Activated naive CD8-positive, alpha-beta T cell treated with anti-CD3 and anti-CD28 coated beads, Interleukin-2, amount 50 U/mL, for 24 hours (primary cell): ENCODE results near the gene DUSP28.

Source experiments
- ATAC-seq: fragments of 150-1000 bp; cut with Tn5 transposase; one replicate; pipeline ENCODE4 v1.10.0; 2021
- DNase-seq: peaks from one replicate; pipeline ENCODE4 v3.0.0; 2021
- H3K27ac Mint-ChIP-seq: one replicate; pipeline ENCODE4 v1.8.0; 2021; ENCODE audit warnings: mild to moderate bottlenecking, mixed read lengths
- H3K27me3 Mint-ChIP-seq: one replicate; pipeline ENCODE4 v1.8.0; 2021; ENCODE audit warnings: mixed read lengths
- H3K36me3 Mint-ChIP-seq: one replicate; pipeline ENCODE4 v1.8.0; 2021; ENCODE audit warnings: low read depth, mixed read lengths
- H3K4me1 Mint-ChIP-seq: one replicate; pipeline ENCODE4 v1.8.0; 2021; ENCODE audit warnings: mixed read lengths
- H3K4me3 Mint-ChIP-seq: one replicate; pipeline ENCODE4 v1.8.0; 2021; ENCODE audit warnings: mild to moderate bottlenecking, moderate library complexity, mixed read lengths
- H3K9me3 Mint-ChIP-seq: one replicate; pipeline ENCODE4 v1.8.0; 2021; ENCODE audit warnings: mixed read lengths

DUSP28 gene

DNA sequence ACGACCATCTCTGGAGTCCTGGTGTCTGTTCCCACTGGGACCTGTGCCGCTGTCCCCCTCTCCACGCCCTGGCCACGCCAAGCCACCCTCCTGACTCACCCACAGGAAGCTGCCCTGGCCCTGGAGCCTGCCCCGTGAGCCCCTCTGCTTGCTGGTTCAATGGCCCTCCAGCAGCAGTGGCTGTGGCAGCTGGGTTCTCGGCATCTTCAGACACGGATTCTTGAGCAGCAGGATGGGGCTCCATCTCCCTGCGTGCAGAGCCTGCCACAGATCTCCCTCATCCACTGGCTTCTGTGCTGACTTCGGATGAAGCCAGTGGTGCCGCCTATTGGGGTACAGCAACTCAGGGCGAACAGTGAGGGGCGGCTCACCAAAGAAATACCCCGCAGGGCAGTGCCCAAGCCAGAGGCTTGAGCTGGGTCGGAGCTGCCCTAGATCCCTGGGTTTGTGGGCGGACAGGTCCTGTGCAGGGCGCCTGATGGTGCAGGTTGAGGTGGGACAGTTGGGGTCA lies 40.3 kb downstream of the DUSP28 start:
- Mint-ChIP-seq H3K4me3 (no peak overlapping the region), H3K4me1 (no peaks in the 10 kb centered on the region), H3K36me3 (peaks cover 2% of the 10 kb centered on the region), H3K27ac (no peak overlapping the region), H3K9me3 (no peaks in the 10 kb centered on the region), H3K27me3 (no peaks in the 10 kb centered on the region)
- no peak for DNase-seq
- ATAC-seq, result no peak

DNA sequence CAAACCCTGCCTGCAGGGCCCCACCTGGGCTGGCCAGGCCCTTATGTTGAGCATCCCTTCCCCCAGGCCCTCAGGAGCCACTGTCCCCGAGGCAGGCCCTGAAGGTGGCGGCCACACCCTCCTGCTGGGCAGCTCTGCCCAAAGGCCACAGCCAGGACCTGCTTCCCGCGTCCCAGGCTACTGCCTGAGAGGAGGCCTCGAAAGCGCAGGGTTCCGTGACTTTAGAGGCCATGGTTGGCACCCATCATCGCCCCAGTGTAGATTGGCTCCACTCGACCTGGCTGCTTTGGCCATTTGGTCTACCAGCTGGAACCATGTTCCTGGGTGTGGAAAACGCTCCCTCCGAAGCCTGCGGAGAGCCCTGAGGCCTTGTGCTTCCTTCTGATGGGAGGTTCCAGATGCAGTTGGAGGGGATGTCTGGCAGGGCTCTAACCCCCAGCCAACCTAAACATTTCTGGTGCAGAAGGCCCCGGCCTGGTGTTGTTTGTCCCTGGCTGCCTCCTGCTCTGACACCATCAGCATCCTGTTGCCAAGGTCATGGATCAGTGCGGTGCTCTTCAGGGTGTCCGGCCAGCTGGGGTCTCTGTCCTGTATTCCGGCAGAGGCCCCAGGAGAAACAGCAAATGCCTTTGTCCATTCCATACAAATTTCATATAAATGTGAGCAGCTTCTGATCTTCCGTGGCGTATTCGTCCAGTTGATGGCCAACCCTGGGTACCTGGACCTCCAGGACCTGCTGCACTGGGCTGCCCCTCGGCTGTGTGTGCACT lies 41.1 kb downstream of the DUSP28 start:
- no peaks in the 10 kb centered on the region for H3K27me3 Mint-ChIP-seq
- no peak overlapping the region for H3K4me3 Mint-ChIP-seq
- H3K27ac Mint-ChIP-seq, result no peak overlapping the region
- no peak for DNase-seq
- ATAC-seq, result no peak
- H3K4me1 Mint-ChIP-seq, result no peaks in the 10 kb centered on the region
- no peaks in the 10 kb centered on the region for H3K9me3 Mint-ChIP-seq
- H3K36me3 Mint-ChIP-seq, result peaks cover 2% of the 10 kb centered on the region

DNA sequence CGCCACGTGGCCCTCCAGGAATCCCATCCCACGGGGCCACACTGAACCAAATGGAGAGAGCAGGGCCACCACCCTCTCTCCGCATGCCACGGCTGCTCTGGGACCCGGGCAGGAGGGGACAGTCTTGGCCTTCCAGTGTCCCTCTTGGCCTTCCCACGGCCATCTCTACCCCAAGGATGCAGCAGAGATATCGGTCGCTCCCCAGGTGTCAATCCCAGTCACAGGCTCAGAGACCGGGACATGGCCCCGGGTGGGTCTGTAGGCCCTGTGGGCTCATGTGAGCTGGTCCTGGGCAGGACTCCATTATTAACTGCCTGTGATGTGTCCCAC lies 41.6 kb downstream of the DUSP28 start:
- Mint-ChIP-seq H3K27me3 (no peaks in the 10 kb centered on the region), H3K4me3 (no peak overlapping the region), H3K4me1 (no peaks in the 10 kb centered on the region), H3K9me3 (no peaks in the 10 kb centered on the region), H3K36me3 (peaks cover 2% of the 10 kb centered on the region), H3K27ac (no peak overlapping the region)
- DNase-seq, result no peak
- ATAC-seq, result no peak

DNA sequence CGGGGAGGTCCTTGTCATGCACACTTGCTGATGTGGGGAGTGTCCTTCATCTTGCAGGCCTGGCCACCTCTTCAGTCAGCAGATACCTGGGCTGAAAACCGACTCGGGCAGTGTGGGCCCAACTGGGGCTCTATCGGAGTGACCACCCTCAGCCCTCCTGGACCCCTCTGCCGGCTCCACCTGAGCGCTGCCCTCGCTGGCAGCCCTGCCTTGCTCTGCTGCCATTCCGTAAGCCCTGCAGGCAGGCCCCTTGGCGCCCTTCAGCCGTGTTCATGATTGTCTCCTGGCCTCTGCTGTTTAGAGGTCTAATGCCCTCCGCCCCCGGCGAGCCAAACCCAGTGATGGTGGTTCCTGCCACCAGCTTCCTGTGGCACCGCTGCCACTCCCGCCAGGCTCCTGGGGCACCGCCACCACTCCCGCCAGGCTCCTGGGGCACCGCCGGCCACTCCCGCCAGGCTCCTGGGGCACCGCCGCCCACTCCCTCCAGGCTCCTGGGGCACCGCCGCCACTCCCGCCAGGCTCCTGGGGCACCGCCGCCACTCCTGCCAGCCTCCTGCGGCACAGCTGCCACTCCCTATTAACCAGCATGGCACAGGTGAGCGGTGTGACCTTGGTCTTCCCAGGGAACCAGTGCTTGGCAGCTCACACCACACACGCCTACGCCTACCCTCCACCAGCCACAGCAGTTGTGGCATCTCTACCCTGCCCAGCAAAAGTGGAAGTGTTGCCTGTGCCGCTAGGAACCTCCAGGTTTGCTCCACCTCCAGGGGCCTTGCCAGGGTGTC lies 42.3 kb downstream of the DUSP28 start:
- no peaks in the 10 kb centered on the region for H3K4me1 Mint-ChIP-seq
- no peak overlapping the region for H3K4me3 Mint-ChIP-seq
- no peak overlapping the region for H3K27ac Mint-ChIP-seq
- no peaks in the 10 kb centered on the region for H3K27me3 Mint-ChIP-seq
- DNase-seq (no peak), ATAC-seq (no peak)
- H3K9me3 Mint-ChIP-seq, result no peaks in the 10 kb centered on the region
- peaks cover 2% of the 10 kb centered on the region for H3K36me3 Mint-ChIP-seq

DNA sequence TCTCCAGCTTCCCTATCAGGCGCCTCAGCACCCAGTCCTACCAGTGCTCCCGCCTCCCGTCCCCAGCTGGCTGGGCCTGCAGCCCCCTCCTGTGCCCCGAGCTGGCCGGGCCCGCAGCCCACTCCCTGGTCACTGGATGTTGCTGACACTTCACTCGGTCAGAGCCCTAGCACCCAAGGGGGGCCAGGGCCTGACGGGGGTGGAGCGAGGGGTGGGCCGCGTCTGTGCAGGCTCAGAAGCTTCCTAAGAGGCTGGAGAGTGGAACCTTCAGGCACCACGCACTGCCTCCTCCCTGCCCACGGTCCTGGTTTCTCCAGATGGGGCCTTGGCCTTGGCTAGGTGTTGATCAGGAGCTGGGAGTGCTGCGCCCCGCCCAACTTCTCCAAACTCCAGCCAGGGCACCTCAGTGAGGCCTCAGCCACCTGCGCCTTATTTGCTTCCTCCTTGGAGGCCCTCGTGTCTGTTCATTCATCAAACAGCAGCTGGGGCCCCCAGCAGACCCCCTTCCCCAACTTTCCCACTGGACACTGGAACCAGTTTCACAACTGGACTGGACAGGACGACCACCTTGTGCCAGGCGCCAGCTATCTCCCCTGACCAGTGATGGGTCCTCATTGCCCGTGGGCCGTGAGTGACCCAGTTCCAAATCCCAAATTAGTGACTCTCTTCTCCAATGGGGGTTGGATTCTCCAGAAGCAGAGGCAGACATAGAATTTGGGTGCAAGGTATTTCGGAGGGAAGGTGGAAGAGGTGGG lies 43.1 kb downstream of the DUSP28 start:
- no peaks in the 10 kb centered on the region for H3K27me3 Mint-ChIP-seq
- H3K4me1 Mint-ChIP-seq, result no peaks in the 10 kb centered on the region
- no peaks in the 10 kb centered on the region for H3K9me3 Mint-ChIP-seq
- no peak overlapping the region for H3K4me3 Mint-ChIP-seq
- ATAC-seq (no peak), DNase-seq (no peak)
- no peak overlapping the region for H3K27ac Mint-ChIP-seq
- peaks cover 2% of the 10 kb centered on the region for H3K36me3 Mint-ChIP-seq

DNA sequence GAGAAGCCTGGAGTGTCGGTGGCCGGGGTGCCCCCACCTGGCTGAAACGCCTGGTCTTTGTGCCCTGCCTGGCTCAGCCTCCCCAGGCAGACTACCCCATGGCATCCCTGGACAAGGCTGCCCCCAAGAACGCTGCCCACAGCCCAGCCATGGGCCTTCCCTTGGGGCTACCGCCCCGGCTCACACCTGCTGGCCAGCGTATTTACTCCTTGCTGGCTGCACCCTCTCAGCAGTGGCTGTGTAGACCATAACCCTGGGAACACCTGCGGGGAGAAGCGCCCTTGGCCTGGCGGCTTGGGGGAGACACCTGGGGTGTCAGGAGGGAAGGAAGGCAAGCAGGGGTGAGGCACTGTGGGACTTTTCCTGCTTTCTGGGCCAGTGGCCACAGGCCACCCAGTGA lies 43.7 kb downstream of the DUSP28 start:
- Mint-ChIP-seq H3K9me3 (no peaks in the 10 kb centered on the region), H3K27ac (no peak overlapping the region), H3K36me3 (peaks cover 2% of the 10 kb centered on the region), H3K4me3 (no peak overlapping the region), H3K4me1 (no peaks in the 10 kb centered on the region), H3K27me3 (no peaks in the 10 kb centered on the region)
- no peak for DNase-seq
- peak; percentile 7 for ATAC-seq

DNA sequence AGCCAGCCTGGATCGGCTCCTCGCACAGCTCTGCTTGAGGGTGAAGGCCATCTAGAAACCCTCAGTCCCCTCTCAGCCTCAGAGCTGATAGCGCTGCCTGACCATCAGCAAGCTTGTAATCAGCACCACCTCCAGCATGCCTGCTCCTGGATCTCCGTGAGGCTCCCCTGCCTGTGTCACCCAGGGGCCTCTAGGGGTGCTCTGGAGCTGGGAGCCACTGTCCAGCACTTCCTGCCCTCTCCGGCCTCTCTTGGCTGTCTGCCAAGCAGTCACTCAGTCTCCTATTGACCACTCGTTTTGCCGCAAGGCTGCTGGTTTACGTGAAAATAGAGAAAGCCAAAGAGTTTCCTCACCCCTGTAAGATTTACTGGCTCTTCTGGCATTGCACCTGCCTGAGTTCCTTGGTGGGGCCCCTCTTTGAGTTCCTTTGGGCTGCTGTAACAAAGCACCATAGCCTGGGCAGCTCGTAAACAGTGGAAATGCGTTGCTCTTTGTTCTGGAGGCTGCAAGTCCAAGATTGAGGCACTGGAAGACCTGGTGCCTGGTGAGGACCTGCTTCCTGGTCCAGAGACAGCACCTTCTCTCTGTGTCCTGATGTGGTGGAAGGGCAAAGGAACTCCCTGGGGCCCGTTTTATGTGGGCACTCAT lies 44.3 kb downstream of the DUSP28 start:
- DNase-seq, result no peak
- H3K4me3 Mint-ChIP-seq, result no peak overlapping the region
- H3K9me3 Mint-ChIP-seq, result no peaks in the 10 kb centered on the region
- H3K27ac Mint-ChIP-seq, result no peak overlapping the region
- H3K36me3 Mint-ChIP-seq, result no peaks in the 10 kb centered on the region
- no peaks in the 10 kb centered on the region for H3K4me1 Mint-ChIP-seq
- no peak for ATAC-seq
- H3K27me3 Mint-ChIP-seq, result no peaks in the 10 kb centered on the region

DNA sequence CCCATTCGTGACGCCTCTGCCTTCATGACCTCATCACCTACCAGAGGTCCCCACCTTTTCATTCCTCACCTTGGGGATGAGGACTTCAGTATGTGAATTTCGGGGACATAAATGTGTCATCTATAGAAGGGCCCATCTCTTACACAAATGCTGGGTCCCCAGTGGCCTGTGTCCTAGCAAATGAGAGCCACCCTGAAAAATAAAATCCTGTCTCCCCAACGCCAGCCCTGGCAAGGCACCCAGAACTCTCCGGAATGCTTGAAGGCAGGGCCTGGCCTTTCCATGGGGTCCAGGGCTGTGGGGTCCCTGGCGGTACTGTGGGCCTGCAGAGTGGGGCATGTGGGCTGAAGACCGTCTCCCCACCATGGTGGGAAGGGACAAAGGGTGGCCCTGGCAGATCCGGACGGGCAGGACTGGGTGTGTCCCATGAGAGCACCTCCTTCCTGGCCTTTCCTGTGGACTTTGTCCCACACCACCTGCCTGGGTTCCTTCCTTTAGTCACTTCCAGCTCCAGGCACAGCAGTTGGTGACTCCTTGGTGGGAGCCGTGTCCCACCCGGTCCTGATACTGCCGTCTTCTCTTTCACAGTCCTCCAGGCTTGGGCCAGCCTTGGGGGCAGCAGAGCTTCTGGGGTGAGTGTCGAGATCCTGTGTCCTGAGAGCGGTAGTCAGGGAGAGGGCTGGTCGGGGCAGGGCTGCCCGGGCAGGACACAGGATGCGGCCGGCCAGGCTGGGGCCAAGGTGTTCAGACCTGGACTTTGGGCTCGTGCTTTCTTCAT lies 45.0 kb downstream of the DUSP28 start:
- Mint-ChIP-seq H3K36me3 (no peaks in the 10 kb centered on the region), H3K4me3 (no peak overlapping the region), H3K27ac (no peak overlapping the region), H3K27me3 (no peaks in the 10 kb centered on the region), H3K4me1 (no peaks in the 10 kb centered on the region), H3K9me3 (no peaks in the 10 kb centered on the region)
- no peak for ATAC-seq
- no peak for DNase-seq

DNA sequence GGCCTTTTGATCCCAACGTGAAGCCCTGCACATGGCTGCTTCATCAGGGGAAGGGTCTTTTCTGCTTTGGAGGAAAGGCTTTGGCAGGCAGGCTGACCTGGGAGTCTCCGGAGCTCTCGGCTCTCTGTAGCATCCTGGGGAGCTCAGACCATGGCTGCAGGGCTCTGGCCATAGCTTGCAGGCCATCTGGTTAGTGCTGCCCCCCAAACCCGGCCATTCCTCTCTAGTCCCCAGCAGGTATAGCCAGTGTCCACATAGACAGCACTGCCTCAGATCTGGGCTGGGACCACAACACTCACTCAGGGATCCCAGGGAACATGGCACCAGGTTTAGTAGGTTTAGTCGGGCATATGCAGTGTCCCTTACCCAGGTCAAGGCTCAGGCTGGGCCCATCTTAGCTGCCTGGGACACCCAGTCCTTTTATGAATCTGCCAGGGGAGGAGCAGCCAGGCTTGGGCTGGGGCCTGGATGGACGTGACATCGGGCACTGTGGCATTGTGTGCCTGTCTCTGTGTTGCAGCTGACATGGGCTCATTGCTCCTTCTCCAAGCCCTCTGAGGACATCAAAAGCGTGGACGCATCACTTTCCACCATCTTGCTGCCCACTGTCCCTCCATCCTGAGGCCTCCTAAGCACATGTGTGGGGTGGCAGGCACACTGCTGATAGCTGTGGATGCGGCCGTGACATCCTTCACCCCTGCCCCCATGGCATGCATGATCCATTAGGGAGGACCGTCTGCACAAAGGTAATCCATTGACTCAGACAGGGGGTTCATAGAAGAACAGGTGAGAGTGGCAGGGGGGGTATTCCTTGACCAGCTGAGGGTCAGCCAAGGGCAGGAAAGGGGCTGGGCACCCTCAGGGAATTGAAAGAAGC lies 45.9 kb downstream of the DUSP28 start:
- no peak for ATAC-seq
- Mint-ChIP-seq H3K27ac (no peak overlapping the region), H3K9me3 (no peaks in the 10 kb centered on the region), H3K27me3 (no peaks in the 10 kb centered on the region), H3K4me3 (no peak overlapping the region), H3K4me1 (no peaks in the 10 kb centered on the region), H3K36me3 (no peaks in the 10 kb centered on the region)
- no peak for DNase-seq

DNA sequence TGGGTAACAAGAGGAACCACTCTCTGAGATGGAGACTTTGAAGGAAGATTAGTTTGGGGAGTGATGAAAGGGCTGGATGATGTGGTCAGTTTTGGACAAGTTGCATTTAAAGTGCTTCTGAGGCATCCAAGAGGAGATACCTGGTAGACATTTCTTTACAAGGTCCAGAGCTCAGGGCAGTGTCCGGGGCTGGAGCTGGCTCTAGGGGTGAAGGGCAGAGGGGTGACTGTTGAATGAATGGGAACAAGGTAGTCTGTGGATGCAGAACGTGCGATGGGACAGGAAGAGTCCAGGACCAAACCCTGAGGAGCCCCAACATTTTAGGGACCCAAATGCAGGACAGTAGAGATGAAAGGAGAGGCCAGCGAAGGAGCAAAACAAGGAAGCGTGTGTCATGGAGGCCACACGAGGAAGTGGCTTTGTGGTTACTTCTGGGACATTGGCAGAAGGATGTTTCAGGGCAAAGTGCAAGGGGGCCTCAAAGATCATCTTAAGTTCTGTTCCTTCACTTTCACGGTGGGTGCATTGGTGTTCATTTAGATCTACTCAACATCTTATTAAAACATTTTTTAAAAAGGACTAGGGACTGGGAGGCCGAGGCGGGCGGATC lies 51.5 kb downstream of the DUSP28 start:
- H3K4me1 Mint-ChIP-seq, result peaks cover 9% of the 10 kb centered on the region
- no peak for DNase-seq
- peaks cover 8% of the 10 kb centered on the region for H3K36me3 Mint-ChIP-seq
- H3K9me3 Mint-ChIP-seq, result no peaks in the 10 kb centered on the region
- no peak for ATAC-seq
- H3K4me3 Mint-ChIP-seq, result peak overlapping the region; percentile 32
- H3K27ac Mint-ChIP-seq, result peak overlapping the region; percentile 66
- no peaks in the 10 kb centered on the region for H3K27me3 Mint-ChIP-seq
